ENCODE measurements around the gene IQCE.

The IQCE gene

DNA sequence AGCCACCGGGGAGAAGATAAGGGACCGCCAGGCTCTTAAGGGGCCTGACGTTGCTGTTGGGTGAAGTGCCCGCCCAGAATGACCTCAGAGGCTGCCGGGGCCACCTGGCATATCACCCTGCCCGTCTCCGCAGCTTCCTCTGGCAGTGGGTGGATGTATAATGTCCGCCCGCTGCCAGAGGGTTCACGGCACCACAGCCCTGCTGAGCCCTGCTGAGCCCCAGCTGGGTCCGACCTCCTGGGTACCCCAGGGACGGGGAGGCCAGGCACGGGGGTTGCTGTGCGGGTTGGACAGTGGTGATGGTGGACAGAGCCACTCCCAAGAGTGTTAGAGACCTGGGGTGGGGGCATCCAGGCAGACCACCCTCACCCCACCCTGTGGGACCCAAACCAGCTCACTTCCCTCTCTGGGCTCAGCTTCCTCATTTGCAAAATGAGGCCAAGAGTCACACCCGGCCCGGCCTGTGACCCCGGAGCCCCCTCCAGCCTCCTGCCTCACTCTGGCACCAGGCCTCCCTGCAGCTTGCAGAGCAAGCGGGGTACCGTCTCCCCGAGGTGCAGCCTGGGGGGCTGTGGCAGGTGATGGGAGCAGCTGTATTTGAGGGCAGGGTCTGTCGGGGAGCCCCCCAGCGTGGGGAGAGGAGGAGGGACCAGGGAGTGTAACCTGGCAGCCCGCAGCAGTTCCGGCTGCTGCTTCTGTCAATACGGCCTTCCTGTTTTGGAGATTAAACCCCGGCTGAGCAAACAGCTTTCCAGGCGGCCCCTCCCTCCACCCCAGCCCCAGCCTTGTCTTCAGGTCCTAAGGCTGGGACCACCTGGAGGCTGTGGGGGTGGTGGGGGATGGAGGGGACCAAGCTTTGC is 47.6 kb upstream of the IQCE start:
- Histone ChIP-seq H3K4me3 (ENCODE audit: low read length) (peak overlapping the region; percentile 69), H4K20me1 (ENCODE audit: control insufficient read depth, insufficient read depth, low read depth, low read length) (no peaks in the 10 kb centered on the region), H3K27me3 (ENCODE audit: control insufficient read depth, low read length) (peaks cover 10% of the 10 kb centered on the region), H3K9me2 (replicated peaks; ENCODE audit: control insufficient read depth, low read length) (no peaks in the 10 kb centered on the region), H3K27ac (ENCODE audit: low read depth, low read length) (peak overlapping the region; percentile 56), H3F3A (ENCODE audit: control insufficient read depth, insufficient read depth) (peaks cover 8% of the 10 kb centered on the region), H3K79me2 (ENCODE audit: control insufficient read depth, low read length) (no peaks in the 10 kb centered on the region), H3K9me3 (ENCODE audit: control insufficient read depth, insufficient read depth, low read length) (no peaks in the 10 kb centered on the region), H3K4me1 (ENCODE audit: control insufficient read depth, low read length) (peaks cover 58% of the 10 kb centered on the region), H3K4me2 (ENCODE audit: low read length) (peak overlapping the region; percentile 93), H3K36me3 (ENCODE audit: control insufficient read depth, low read length) (no peaks in the 10 kb centered on the region)
- TF ChIP-seq EZH2phosphoT487 (IDR thresholded peaks at IDR 0.05; ENCODE audit: borderline replicate concordance, low read length) = no peak
- TF ChIP-seq, protein P1, sequence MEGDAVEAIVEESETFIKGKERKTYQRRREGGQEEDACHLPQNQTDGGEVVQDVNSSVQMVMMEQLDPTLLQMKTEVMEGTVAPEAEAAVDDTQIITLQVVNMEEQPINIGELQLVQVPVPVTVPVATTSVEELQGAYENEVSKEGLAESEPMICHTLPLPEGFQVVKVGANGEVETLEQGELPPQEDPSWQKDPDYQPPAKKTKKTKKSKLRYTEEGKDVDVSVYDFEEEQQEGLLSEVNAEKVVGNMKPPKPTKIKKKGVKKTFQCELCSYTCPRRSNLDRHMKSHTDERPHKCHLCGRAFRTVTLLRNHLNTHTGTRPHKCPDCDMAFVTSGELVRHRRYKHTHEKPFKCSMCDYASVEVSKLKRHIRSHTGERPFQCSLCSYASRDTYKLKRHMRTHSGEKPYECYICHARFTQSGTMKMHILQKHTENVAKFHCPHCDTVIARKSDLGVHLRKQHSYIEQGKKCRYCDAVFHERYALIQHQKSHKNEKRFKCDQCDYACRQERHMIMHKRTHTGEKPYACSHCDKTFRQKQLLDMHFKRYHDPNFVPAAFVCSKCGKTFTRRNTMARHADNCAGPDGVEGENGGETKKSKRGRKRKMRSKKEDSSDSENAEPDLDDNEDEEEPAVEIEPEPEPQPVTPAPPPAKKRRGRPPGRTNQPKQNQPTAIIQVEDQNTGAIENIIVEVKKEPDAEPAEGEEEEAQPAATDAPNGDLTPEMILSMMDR (IDR thresholded peaks at IDR 0.05; ENCODE audit: low read depth, low read length, poor library complexity, severe bottlenecking) = no peak

DNA sequence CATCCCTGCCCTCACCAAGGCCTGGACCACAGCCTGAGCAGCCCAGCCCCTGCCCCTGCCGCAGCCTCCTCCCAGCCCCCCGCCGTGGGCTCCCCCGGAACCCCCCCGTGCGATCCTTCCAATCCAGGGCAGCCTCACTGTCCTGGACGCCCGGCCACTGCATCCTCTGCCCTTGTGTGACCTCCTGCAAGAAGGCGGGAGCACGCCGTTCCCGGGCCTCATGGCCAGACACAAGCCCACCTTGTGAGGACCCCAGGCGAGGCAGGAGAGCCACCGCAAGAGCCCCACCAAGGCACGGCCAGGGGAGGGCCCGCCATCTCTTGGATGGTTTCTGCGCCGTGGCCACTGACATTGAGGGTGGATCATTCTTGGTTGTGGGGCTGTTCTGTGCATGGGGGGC is 47.0 kb upstream of the IQCE start:
- H3K4me1 ChIP-seq (ENCODE audit: control insufficient read depth, low read length) = peaks cover 58% of the 10 kb centered on the region
- H3F3A ChIP-seq (ENCODE audit: control insufficient read depth, insufficient read depth) = peaks cover 8% of the 10 kb centered on the region
- peak overlapping the region; percentile 93 for H3K4me2 ChIP-seq (ENCODE audit: low read length)
- no peak for TF ChIP-seq EZH2phosphoT487 (IDR thresholded peaks at IDR 0.05; ENCODE audit: borderline replicate concordance, low read length)
- TF ChIP-seq, protein P1 (IDR thresholded peaks at IDR 0.05; ENCODE audit: low read depth, low read length, poor library complexity, severe bottlenecking) = no peak
- H3K27me3 ChIP-seq (ENCODE audit: control insufficient read depth, low read length) = peaks cover 10% of the 10 kb centered on the region
- H3K4me3 ChIP-seq (ENCODE audit: low read length) = peak overlapping the region; percentile 69
- no peaks in the 10 kb centered on the region for H3K79me2 ChIP-seq (ENCODE audit: control insufficient read depth, low read length)
- peak overlapping the region; percentile 56 for H3K27ac ChIP-seq (ENCODE audit: low read depth, low read length)
- no peaks in the 10 kb centered on the region for H3K9me3 ChIP-seq (ENCODE audit: control insufficient read depth, insufficient read depth, low read length)
- no peaks in the 10 kb centered on the region for H3K36me3 ChIP-seq (ENCODE audit: control insufficient read depth, low read length)
- H3K9me2 ChIP-seq (replicated peaks; ENCODE audit: control insufficient read depth, low read length) = no peaks in the 10 kb centered on the region
- H4K20me1 ChIP-seq (ENCODE audit: control insufficient read depth, insufficient read depth, low read depth, low read length) = no peaks in the 10 kb centered on the region

DNA sequence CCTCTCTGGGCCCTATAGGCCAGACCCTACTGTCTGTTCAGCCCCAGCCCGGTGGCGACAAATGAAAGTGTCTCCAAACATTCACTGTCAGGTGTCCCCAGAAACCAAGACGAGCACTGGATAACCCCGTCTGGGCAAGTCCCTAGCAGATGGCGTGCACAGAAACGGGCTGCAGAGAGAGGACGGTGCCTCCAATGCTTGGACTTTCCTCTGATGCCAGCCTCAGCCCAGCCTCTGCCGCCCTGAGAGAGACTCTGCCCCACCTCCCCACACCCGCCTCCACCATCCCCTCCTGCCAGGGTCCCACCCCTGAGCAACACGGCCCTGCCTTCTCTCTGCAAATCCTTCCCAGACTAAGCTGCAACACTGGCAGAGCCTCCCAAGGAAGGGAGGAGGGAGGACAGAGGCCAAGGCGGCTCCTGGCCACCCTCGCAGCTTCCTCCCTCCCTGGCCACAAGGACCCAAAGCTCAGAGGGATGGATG is 46.6 kb upstream of the IQCE start:
- TF ChIP-seq EZH2phosphoT487 (IDR thresholded peaks at IDR 0.05; ENCODE audit: borderline replicate concordance, low read length) = no peak
- TF ChIP-seq, protein P1 (IDR thresholded peaks at IDR 0.05; ENCODE audit: low read depth, low read length, poor library complexity, severe bottlenecking) = no peak
- Histone ChIP-seq H3K4me1 (ENCODE audit: control insufficient read depth, low read length) (peaks cover 58% of the 10 kb centered on the region), H3K9me3 (ENCODE audit: control insufficient read depth, insufficient read depth, low read length) (no peaks in the 10 kb centered on the region), H3K27ac (ENCODE audit: low read depth, low read length) (no peak overlapping the region), H3K79me2 (ENCODE audit: control insufficient read depth, low read length) (no peaks in the 10 kb centered on the region), H3F3A (ENCODE audit: control insufficient read depth, insufficient read depth) (peaks cover 8% of the 10 kb centered on the region), H3K36me3 (ENCODE audit: control insufficient read depth, low read length) (no peaks in the 10 kb centered on the region), H3K4me2 (ENCODE audit: low read length) (peak overlapping the region; percentile 93), H4K20me1 (ENCODE audit: control insufficient read depth, insufficient read depth, low read depth, low read length) (no peaks in the 10 kb centered on the region), H3K4me3 (ENCODE audit: low read length) (peak overlapping the region; percentile 69), H3K27me3 (ENCODE audit: control insufficient read depth, low read length) (peaks cover 12% of the 10 kb centered on the region), H3K9me2 (replicated peaks; ENCODE audit: control insufficient read depth, low read length) (no peaks in the 10 kb centered on the region)

Measured in DOHH2 (cell line).